Measurements from ENCODE around the gene EEFSEC. TPM values are rescaled to one million over a fixed set of nuclear protein-coding genes. Genes with fewer than 3 reads are reported as not detected.

Gene EEFSEC
- total RNA-seq, 1 donor from 2014 or later = 15.6 TPM

- TF ChIP-seq CTCF (IDR thresholded peaks at IDR 0.05) = no peak
- DNase-seq (ENCODE audit: extremely low spot score, unreplicated experiment) = no peak
- H3K4me1 Mint-ChIP-seq (ENCODE audit: unreplicated experiment) = no peaks in the 10 kb centered on the region
- H3K27me3 Mint-ChIP-seq (ENCODE audit: unreplicated experiment) = no peaks in the 10 kb centered on the region
- no peaks in the 10 kb centered on the region for H3K36me3 Mint-ChIP-seq (ENCODE audit: unreplicated experiment)
- H3K27ac Mint-ChIP-seq (ENCODE audit: unreplicated experiment) = no peak overlapping the region
- H3K4me3 Mint-ChIP-seq (ENCODE audit: unreplicated experiment) = no peak overlapping the region
- no peaks in the 10 kb centered on the region for H3K9me3 Mint-ChIP-seq (ENCODE audit: unreplicated experiment)
These were observed 57.4 kb downstream of the EEFSEC start for GRCh38 chr3:128210711-128211110.

- no peaks in the 10 kb centered on the region for H3K36me3 Mint-ChIP-seq (ENCODE audit: unreplicated experiment)
- no peaks in the 10 kb centered on the region for H3K27me3 Mint-ChIP-seq (ENCODE audit: unreplicated experiment)
- DNase-seq (ENCODE audit: extremely low spot score, unreplicated experiment) = no peak
- H3K9me3 Mint-ChIP-seq (ENCODE audit: unreplicated experiment) = no peaks in the 10 kb centered on the region
- no peak overlapping the region for H3K27ac Mint-ChIP-seq (ENCODE audit: unreplicated experiment)
- H3K4me3 Mint-ChIP-seq (ENCODE audit: unreplicated experiment) = no peak overlapping the region
- peaks cover 12% of the 10 kb centered on the region for H3K4me1 Mint-ChIP-seq (ENCODE audit: unreplicated experiment)
- TF ChIP-seq CTCF (IDR thresholded peaks at IDR 0.05) = no peak
These were observed 60.8 kb downstream of the EEFSEC start for GRCh38 chr3:128214056-128214455.

GRCh38 chr3:128215290-128215689 is 62.0 kb downstream of the EEFSEC start:
- no peaks in the 10 kb centered on the region for H3K27me3 Mint-ChIP-seq (ENCODE audit: unreplicated experiment)
- no peaks in the 10 kb centered on the region for H3K9me3 Mint-ChIP-seq (ENCODE audit: unreplicated experiment)
- DNase-seq (ENCODE audit: extremely low spot score, unreplicated experiment) = no peak
- H3K27ac Mint-ChIP-seq (ENCODE audit: unreplicated experiment) = no peak overlapping the region
- H3K4me1 Mint-ChIP-seq (ENCODE audit: unreplicated experiment) = peaks cover 12% of the 10 kb centered on the region
- H3K4me3 Mint-ChIP-seq (ENCODE audit: unreplicated experiment) = no peak overlapping the region
- no peaks in the 10 kb centered on the region for H3K36me3 Mint-ChIP-seq (ENCODE audit: unreplicated experiment)
- TF ChIP-seq CTCF (IDR thresholded peaks at IDR 0.05) = no peak

GRCh38 chr3:128215800-128216495 is 62.7 kb downstream of the EEFSEC start:
- no peaks in the 10 kb centered on the region for H3K36me3 Mint-ChIP-seq (ENCODE audit: unreplicated experiment)
- no peak for TF ChIP-seq CTCF (IDR thresholded peaks at IDR 0.05)
- no peaks in the 10 kb centered on the region for H3K27me3 Mint-ChIP-seq (ENCODE audit: unreplicated experiment)
- no peak for DNase-seq (ENCODE audit: extremely low spot score, unreplicated experiment)
- peaks cover 12% of the 10 kb centered on the region for H3K4me1 Mint-ChIP-seq (ENCODE audit: unreplicated experiment)
- H3K9me3 Mint-ChIP-seq (ENCODE audit: unreplicated experiment) = no peaks in the 10 kb centered on the region
- H3K4me3 Mint-ChIP-seq (ENCODE audit: unreplicated experiment) = no peak overlapping the region
- no peak overlapping the region for H3K27ac Mint-ChIP-seq (ENCODE audit: unreplicated experiment)

DNA sequence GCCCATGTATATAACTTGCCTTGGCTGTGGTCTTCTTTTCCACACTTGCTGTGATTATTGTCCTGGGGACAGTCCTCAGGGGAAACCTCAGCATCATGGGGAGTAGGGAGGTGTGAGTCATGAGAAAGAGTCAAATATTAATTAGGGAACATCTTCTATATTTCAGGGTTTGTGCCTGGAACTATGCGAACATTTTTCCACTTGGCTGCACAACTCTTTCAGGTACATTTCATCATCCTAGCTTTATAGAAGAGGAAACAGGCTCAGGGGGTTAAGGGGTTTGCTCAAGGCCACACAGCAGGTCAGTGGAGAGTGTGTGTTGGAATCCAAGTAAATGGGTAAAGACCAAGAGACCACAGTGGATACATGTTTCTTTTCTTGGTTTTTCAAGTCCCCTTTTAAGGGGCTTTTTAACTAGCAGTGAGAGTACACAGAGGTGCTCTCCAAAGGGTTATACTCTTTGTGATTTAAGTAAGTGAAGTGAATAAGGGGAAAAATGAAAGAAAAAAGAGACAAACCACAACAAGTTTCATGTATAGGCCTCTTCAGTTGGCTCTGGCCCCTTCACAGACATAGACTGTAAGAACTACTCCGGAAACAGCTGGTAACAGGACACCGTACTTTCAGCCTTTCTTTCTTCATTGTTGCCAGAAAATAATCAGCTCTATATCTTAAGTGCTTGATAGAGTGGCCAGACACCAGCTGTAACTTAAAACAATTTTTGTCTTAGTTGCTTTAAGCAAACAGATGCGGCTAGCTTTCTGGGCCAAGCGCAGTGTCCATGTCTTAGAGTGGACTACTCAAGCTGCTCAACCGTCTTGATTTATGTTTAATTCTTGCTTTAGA is 64.6 kb downstream of the EEFSEC start:
- Mint-ChIP-seq H3K4me3 (ENCODE audit: unreplicated experiment) (no peak overlapping the region), H3K27me3 (ENCODE audit: unreplicated experiment) (no peaks in the 10 kb centered on the region), H3K4me1 (ENCODE audit: unreplicated experiment) (peaks cover 12% of the 10 kb centered on the region), H3K36me3 (ENCODE audit: unreplicated experiment) (no peaks in the 10 kb centered on the region), H3K9me3 (ENCODE audit: unreplicated experiment) (no peaks in the 10 kb centered on the region), H3K27ac (ENCODE audit: unreplicated experiment) (peak overlapping the region; percentile 88)
- DNase-seq (ENCODE audit: extremely low spot score, unreplicated experiment) = no peak
- no peak for TF ChIP-seq CTCF (IDR thresholded peaks at IDR 0.05)
